ENCODE data around the gene POMT1.

GRCh38 chr9:131543141-131543540 is 40.4 kb downstream of the POMT1 start:
- TF ChIP-seq POLR2A (IDR thresholded peaks at IDR 0.05; ENCODE audit: extremely low read depth, insufficient read length) (no peak), MYC (IDR thresholded peaks at IDR 0.05; ENCODE audit: low read depth, low read length) (no peak), MAX (IDR thresholded peaks at IDR 0.05; ENCODE audit: low read depth, low read length) (no peak)
- TF ChIP-seq, protein P1, sequence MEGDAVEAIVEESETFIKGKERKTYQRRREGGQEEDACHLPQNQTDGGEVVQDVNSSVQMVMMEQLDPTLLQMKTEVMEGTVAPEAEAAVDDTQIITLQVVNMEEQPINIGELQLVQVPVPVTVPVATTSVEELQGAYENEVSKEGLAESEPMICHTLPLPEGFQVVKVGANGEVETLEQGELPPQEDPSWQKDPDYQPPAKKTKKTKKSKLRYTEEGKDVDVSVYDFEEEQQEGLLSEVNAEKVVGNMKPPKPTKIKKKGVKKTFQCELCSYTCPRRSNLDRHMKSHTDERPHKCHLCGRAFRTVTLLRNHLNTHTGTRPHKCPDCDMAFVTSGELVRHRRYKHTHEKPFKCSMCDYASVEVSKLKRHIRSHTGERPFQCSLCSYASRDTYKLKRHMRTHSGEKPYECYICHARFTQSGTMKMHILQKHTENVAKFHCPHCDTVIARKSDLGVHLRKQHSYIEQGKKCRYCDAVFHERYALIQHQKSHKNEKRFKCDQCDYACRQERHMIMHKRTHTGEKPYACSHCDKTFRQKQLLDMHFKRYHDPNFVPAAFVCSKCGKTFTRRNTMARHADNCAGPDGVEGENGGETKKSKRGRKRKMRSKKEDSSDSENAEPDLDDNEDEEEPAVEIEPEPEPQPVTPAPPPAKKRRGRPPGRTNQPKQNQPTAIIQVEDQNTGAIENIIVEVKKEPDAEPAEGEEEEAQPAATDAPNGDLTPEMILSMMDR (IDR thresholded peaks at IDR 0.05; ENCODE audit: low read depth, low read length), result no peak

All from NB4 (cell line).